NB4 (cell line): ENCODE results near the gene DLX3.

Source experiments
- DNase-seq: peaks from one replicate; pipeline ENCODE4 v3.0.0; 2010; ENCODE audit warnings: low read depth
- H3K4me3 ChIP-seq: one replicate; pipeline ENCODE4 v1.5.1; 2011; ENCODE audit warnings: mild to moderate bottlenecking, low read depth, low read length, moderate library complexity
- MYC ChIP-seq: IDR thresholded peaks from 2 replicates; pipeline ENCODE4 v1.6.1; 2011; ENCODE audit warnings: low read depth, low read length
- POLR2A ChIP-seq: IDR thresholded peaks from 2 replicates; pipeline ENCODE4 v1.6.1; 2011; ENCODE audit warnings: mild to moderate bottlenecking; ENCODE audit not compliant: insufficient read length; ENCODE audit errors: extremely low read depth
- TF ChIP-seq, protein P1 (sequence below): IDR thresholded peaks from one replicate; pipeline ENCODE4 v1.5.1; 2012; ENCODE audit warnings: low read depth, low read length
- TF ChIP-seq, protein P2 (sequence below): IDR thresholded peaks from 2 replicates; pipeline ENCODE4 v1.6.1; 2011; ENCODE audit warnings: low read depth, low read length

Gene DLX3

DNA sequence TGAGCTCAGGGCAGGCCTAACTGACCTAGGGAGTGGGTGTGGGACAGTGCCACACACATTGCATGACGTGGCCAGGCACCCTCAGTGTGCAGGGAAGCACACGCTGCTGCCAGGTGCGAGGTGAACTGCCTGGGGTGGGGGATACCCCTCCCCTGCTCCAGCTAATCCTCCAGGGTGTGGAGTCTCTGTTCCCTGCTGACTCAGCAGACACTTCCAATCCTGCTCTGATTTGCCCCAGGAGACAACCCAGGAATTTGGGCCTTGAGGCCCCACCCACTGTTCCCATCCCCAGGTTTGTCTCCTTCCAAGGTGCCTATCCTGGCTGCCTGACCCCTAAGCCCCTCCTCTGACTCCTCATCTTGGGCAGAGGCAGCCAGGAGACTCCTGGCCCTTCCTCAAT, 10.7 kb downstream of the DLX3 start:
- no peak for DNase-seq
- H3K4me3 ChIP-seq = no peak overlapping the region
- TF ChIP-seq MYC = no peak
- TF ChIP-seq POLR2A = no peak
- TF ChIP-seq, protein P1, sequence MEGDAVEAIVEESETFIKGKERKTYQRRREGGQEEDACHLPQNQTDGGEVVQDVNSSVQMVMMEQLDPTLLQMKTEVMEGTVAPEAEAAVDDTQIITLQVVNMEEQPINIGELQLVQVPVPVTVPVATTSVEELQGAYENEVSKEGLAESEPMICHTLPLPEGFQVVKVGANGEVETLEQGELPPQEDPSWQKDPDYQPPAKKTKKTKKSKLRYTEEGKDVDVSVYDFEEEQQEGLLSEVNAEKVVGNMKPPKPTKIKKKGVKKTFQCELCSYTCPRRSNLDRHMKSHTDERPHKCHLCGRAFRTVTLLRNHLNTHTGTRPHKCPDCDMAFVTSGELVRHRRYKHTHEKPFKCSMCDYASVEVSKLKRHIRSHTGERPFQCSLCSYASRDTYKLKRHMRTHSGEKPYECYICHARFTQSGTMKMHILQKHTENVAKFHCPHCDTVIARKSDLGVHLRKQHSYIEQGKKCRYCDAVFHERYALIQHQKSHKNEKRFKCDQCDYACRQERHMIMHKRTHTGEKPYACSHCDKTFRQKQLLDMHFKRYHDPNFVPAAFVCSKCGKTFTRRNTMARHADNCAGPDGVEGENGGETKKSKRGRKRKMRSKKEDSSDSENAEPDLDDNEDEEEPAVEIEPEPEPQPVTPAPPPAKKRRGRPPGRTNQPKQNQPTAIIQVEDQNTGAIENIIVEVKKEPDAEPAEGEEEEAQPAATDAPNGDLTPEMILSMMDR = no peak
- TF ChIP-seq, protein P2, sequence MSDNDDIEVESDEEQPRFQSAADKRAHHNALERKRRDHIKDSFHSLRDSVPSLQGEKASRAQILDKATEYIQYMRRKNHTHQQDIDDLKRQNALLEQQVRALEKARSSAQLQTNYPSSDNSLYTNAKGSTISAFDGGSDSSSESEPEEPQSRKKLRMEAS = no peak

DNA sequence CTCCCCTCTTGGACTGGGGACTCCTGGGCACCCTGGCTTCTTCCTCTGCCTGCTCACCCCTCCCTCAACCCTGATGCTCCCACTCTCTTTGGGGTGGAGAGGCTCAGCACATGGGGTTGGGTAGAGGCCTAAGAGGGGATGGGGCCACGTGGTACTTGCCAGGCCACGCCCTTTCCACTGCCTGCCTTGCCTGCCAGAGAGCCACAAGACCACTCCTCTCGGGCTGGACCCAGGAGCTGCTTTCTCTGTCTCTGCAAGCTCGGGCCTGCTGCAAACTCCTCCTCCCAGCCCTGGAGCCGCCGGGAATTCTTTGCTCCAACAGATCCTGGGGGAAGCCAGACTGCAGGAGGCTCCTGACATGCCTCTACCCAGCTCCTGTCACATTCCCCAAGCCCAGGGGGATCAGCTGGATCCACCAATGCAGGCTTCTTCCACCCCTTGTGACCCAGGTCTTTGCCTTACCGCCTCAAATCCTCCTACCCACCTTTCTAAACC, 14.3 kb downstream of the DLX3 start:
- no peak for TF ChIP-seq POLR2A
- TF ChIP-seq, protein P1 = no peak
- TF ChIP-seq, protein P2 = 0 out of 2 replicates have a peak, but pooled peaks have one; percentile 14
- no peak overlapping the region for H3K4me3 ChIP-seq
- DNase-seq = no peak

DNA sequence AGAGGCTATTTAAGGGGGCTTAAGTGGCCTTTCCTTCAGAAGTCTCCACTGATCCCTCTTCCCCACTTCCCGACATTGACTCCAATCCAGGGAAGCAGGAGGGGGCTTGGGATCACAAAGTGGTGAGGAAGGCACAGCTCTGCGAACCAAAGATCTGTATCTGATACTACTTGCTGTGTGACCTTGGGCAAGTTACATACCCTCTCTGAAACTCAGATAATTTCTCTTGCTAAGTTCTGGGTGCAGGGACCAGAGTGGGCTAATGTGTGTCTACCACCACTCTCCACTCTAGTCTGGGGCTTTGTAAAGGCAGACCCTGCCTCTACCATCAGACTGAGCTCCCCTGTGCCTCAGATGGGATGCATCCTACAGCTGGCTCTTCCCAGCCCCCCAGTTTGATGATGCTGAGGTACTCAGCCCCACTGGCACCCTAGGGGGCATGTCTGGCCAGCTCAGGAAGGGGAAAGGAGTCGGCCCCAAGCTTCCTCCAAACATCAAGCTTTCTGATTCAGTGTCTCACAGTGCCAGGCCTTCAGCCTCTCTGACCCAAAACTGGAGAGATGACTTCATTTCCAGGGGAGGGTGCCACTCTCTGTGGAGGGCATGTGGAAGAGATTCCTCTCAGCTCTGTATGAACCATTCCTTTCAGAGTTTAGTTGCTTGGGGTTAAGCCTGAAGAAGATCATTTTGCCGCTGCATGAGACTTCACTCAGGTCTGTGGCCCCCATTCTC, 15.1 kb downstream of the DLX3 start:
- H3K4me3 ChIP-seq = no peak overlapping the region
- TF ChIP-seq, protein P1 = no peak
- TF ChIP-seq, protein P2 = no peak
- TF ChIP-seq MYC = no peak
- no peak for TF ChIP-seq POLR2A
- DNase-seq = no peak

DNA sequence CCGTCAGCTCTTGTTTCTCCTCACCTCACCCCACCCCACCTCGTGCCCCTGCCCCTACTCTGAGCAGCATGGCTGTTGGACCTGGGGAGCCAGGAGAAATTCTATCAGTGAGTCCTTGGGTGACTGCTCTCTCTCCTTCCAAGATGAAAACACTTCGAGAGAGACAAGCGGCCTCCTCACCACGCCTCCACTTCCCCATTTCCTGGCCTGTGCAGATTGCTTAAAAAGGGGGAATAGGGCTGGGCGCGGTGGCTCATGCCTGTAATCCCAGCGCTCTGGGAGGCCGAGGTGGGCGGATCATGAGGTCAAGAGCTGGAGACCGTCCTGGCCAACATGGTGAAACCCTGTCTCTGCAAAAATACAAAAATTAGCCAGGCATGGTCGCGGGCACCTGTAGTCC, 16.5 kb downstream of the DLX3 start:
- no peak for TF ChIP-seq POLR2A
- TF ChIP-seq, protein P1 = no peak
- TF ChIP-seq, protein P2 = no peak
- TF ChIP-seq MYC = no peak
- DNase-seq = peak; percentile 75
- no peak overlapping the region for H3K4me3 ChIP-seq

DNA sequence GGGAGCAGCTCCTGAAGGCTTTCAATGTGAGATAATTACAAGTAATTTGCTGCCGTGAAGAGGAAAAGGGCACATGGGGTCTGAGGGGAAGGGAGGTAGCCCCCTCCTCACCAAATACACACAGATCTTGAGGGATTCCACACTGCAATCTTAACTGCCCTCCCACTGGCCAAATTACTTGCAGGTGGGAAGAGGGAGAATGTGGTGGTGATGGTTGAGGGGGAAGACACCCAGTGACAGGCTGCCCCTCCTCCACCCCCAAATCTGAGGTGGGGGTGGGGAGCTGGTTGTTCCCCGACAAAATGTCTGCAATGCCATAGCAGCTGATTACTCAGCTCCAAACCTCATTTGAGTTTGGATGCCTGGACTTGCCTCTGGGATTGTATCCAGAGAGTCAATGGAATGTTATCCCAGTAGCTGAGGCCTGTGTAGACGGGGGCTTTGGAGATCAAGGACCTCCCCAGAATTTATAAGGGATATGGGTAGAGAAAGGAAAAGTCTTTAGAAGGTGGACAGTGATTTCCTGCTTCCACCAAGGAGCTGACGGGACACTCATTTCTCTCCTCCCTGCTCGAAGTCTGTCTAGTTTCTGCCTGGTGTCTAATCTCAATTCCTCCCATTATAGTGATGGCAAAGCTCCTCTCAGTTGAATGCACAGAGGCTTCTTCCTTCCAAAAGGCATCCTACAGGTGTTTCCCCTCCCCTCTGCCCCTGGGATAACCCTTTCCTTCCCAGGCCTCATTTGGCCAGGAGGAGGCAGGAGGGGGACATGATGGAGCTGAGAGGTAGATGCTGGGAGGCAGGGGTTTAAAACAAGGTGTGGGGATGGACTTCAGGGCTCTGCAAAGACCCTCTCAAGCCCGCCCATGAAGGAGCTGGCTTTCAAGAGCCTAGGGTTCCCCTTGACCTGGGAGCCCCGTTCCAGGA, 17.3 kb downstream of the DLX3 start:
- no peak overlapping the region for H3K4me3 ChIP-seq
- TF ChIP-seq MYC (no peak), POLR2A (no peak)
- TF ChIP-seq, protein P1 = no peak
- TF ChIP-seq, protein P2 = no peak
- DNase-seq = no peak
